Endothelial cell of umbilical vein (primary cell): ENCODE data around the gene NAGS. TPM values are rescaled to one million over a fixed set of nuclear protein-coding genes. Genes with fewer than 3 reads are reported as not detected.
"Not testable (repeated sequence)": the region's sequence is repeated elsewhere in the genome, so short reads cannot be mapped to it uniquely, and the experiment has no call there.

Source experiments
- BruUV-seq: library from RNA; stranded (reverse); fragments of 400-500 nt; replicated peaks from 2 replicates; lab custom pipeline; 2021; lab: Mats Ljungman, UMichigan
- CTCF ChIA-PET: fragments of 300-600, 350-600 bp; sonication (Branson Sonifier 250); formaldehyde crosslinking; loops from one replicate; lab custom pipeline; 2021; ENCODE audit warnings: antibody characterized with exemption, inconsistent platforms; lab: Charles Lee
- POLR2A ChIA-PET: fragments of 300-600, 350-600 bp; sonication (Branson Sonifier 250); formaldehyde crosslinking; loops from one replicate; lab custom pipeline; 2021; ENCODE audit warnings: antibody characterized with exemption, inconsistent platforms; lab: Charles Lee
- DNase-seq: peaks from one replicate; pipeline ENCODE4 v3.0.0-alpha.2; 2011; ENCODE audit warnings: low read depth, low spot score
- FAIRE-seq: peaks from 2 replicates; lab custom pipeline; 2011; peaks lifted over from hg19 to GRCh38; lab: Jason Lieb, UNC
- H2AFZ ChIP-seq: 2 replicates; pipeline ENCODE4 v1.6.0; 2012; ENCODE audit warnings: low read depth, low read length, control low read depth, inconsistent platforms
- H3K27ac ChIP-seq: 2 replicates; pipeline ENCODE4 v1.5.1; 2011; ENCODE audit warnings: low read depth, mild to moderate bottlenecking, control low read depth, low read length, moderate library complexity; ENCODE audit not compliant: insufficient read depth
- H3K27me3 ChIP-seq, 2 experiments: 2 replicates each; pipeline versions ENCODE4 v1.6.0 to v1.6.1; 2011; ENCODE audit warnings: low read length in 2 of 2, mixed read lengths in 1 of 2; ENCODE audit not compliant: control insufficient read depth in 2 of 2, insufficient read depth in 2 of 2
- H3K36me3 ChIP-seq, 2 experiments: 2 replicates in 1 of 2; 3 replicates in 1 of 2; pipeline ENCODE4 v1.5.1; 2011; ENCODE audit warnings: low read length in 2 of 2, mild to moderate bottlenecking in 1 of 2, moderate library complexity in 1 of 2; ENCODE audit not compliant: control insufficient read depth in 2 of 2, insufficient read depth in 2 of 2; ENCODE audit errors: extremely low read depth in 1 of 2
- H3K4me1 ChIP-seq: 3 replicates; pipeline ENCODE4 v1.5.1; 2011; ENCODE audit warnings: mild to moderate bottlenecking, low read length; ENCODE audit not compliant: control insufficient read depth, insufficient read depth; ENCODE audit errors: extremely low read depth
- H3K4me2 ChIP-seq: 2 replicates; pipeline ENCODE4 v1.6.1; 2011; ENCODE audit warnings: low read length, control low read depth, mixed read lengths; ENCODE audit not compliant: insufficient read depth
- H3K4me3 ChIP-seq, 3 experiments: fragments of 200-600 bp in 1 of 3; sonication (generic), shearing (Covaris generic) in 1 of 3; replicated peaks in 1 of 3; 2 replicates each; pipeline ENCODE4 v1.5.1; 2011 to 2016; ENCODE audit warnings: control low read depth in 3 of 3, low read length in 3 of 3, mild to moderate bottlenecking in 2 of 3, inconsistent platforms in 1 of 3, low read depth in 1 of 3, moderate library complexity in 1 of 3; ENCODE audit not compliant: insufficient read depth in 1 of 3
- H3K79me2 ChIP-seq: 2 replicates; pipeline ENCODE4 v1.6.0; 2012; ENCODE audit warnings: low read length, inconsistent platforms; ENCODE audit not compliant: control insufficient read depth, insufficient read depth
- H3K9ac ChIP-seq: replicated peaks from 2 replicates; pipeline ENCODE3; 2011; ENCODE audit warnings: low read length, control low read depth; ENCODE audit not compliant: insufficient read depth; ENCODE audit errors: extremely low read depth
- H3K9me1 ChIP-seq: replicated peaks from 3 replicates; pipeline ENCODE4 v1.6.0; 2011; ENCODE audit warnings: mild to moderate bottlenecking, low read length; ENCODE audit not compliant: control insufficient read depth, insufficient read depth; ENCODE audit errors: extremely low read depth
- H3K9me3 ChIP-seq: replicated peaks from 2 replicates; pipeline ENCODE4 v1.5.1; 2012; ENCODE audit warnings: low read length, inconsistent platforms; ENCODE audit not compliant: control insufficient read depth, insufficient read depth
- H4K20me1 ChIP-seq: replicated peaks from 2 replicates; pipeline ENCODE3; 2011; ENCODE audit warnings: mild to moderate bottlenecking, low read length; ENCODE audit not compliant: control insufficient read depth, insufficient read depth; ENCODE audit errors: extremely low read depth
- EZH2 ChIP-seq: IDR thresholded peaks from 2 replicates; pipeline ENCODE4 v1.6.1; 2012; ENCODE audit warnings: borderline replicate concordance, low read depth, mild to moderate bottlenecking, moderate library complexity, low read length, inconsistent platforms; ENCODE audit not compliant: severe bottlenecking
- FOS ChIP-seq: IDR thresholded peaks from 2 replicates; pipeline ENCODE4 v1.6.1; 2011; ENCODE audit warnings: mild to moderate bottlenecking, low read length, moderate library complexity, borderline replicate concordance; ENCODE audit not compliant: insufficient read depth
- GATA2 ChIP-seq: IDR thresholded peaks from 2 replicates; pipeline ENCODE4 v1.7.0; 2011; ENCODE audit warnings: low read depth, mild to moderate bottlenecking, moderate library complexity, mixed read lengths, low read length; ENCODE audit not compliant: insufficient read length, insufficient read depth
- JUN ChIP-seq: IDR thresholded peaks from 2 replicates; pipeline ENCODE4 v1.6.1; 2011; ENCODE audit warnings: borderline replicate concordance, low read depth; ENCODE audit not compliant: insufficient read length, insufficient read depth
- MYC ChIP-seq: IDR thresholded peaks from one replicate; pipeline ENCODE4 v1.6.1; 2011; ENCODE audit warnings: mild to moderate bottlenecking, low read depth, low read length
- POLR2A ChIP-seq: IDR thresholded peaks from 2 replicates; pipeline ENCODE4 v1.6.1; 2012; ENCODE audit warnings: low read depth, mild to moderate bottlenecking, control low read depth, low read length
- POLR2AphosphoS5 ChIP-seq: IDR thresholded peaks from 2 replicates; pipeline ENCODE4 v1.6.1; 2012; ENCODE audit warnings: low read depth, mild to moderate bottlenecking, control low read depth, low read length, moderate library complexity; ENCODE audit not compliant: insufficient read depth
- dilution Hi-C: fragments of 300-500 bp; cut with MboI; formaldehyde crosslinking; loops from one replicate; pipeline ENCODE4 v1.15.0; 2019; ENCODE audit warnings: low sequenced_read_pairs; ENCODE audit not compliant: extremely low pct_ligation_motif_present
- intact Hi-C: fragments of 100-400 bp; cut with micrococcal nuclease; formaldehyde crosslinking; loops from one replicate; pipeline ENCODE4 v1.10.0; 2022
- polyA plus RNA-seq, 4 experiments: library from polyadenylated mRNA; depleted of rRNA in 3 of 4; stranded (reverse) in 3 of 4; unstranded in 1 of 4; fragments of >200 nt; gene quantifications; 2 replicates each; pipeline versions ENCODE4 v1.2.1 to v1.2.3, GENCODE V29; 2011 to 2012; ENCODE audit warnings: missing spikeins in 1 of 4
- total RNA-seq: library from RNA; stranded (reverse); gene quantifications from 2 replicates; pipeline ENCODE4 v1.2.3, GENCODE V29; 2021
- TF ChIP-seq, protein P1 (sequence below): IDR thresholded peaks from 2 replicates; pipeline ENCODE4 v1.6.1; 2011; ENCODE audit not compliant: insufficient read depth, insufficient read length
- TF ChIP-seq, protein P2 (sequence below), 2 donors: IDR thresholded peaks; 1 replicate in 1 of 2; 2 replicates in 1 of 2; pipeline ENCODE4 v1.5.1; 2011; ENCODE audit warnings: low read length in 2 of 2, mild to moderate bottlenecking in 2 of 2, moderate library complexity in 2 of 2, control low read depth in 1 of 2, inconsistent platforms in 1 of 2, low read depth in 1 of 2; ENCODE audit not compliant: insufficient read depth in 1 of 2; ENCODE audit errors: extremely low read depth in 1 of 2

The NAGS gene
- total and polyA plus RNA-seq, 2 donors (not counting 3 experiments of a cell fraction or from before 2014, with no cell fraction given): 3.3 to 6.1 TPM

- DNase-seq (no peak), FAIRE-seq (no peak)
- Histone ChIP-seq H3K9ac (no peak overlapping the region), H3K27me3 (peaks cover 10% of the 10 kb centered on the region in 2 experiments), H3K4me2 (no peak overlapping the region), H4K20me1 (no peaks in the 10 kb centered on the region), H3K36me3 (no peaks in the 10 kb centered on the region), H3K4me3 (no peak overlapping the region), H3K27ac (no peak overlapping the region), H2AFZ (no peak overlapping the region), H3K9me1 (no peaks in the 10 kb centered on the region), H3K4me1 (no peaks in the 10 kb centered on the region), H3K79me2 (no peaks in the 10 kb centered on the region), H3K9me3 (no peaks in the 10 kb centered on the region)
- ChIA-PET POLR2A (interaction anchor here (0.6 to 0.7 kb wide), 3 partner anchors 21 to 913 kb away, joined by 3 to 6 read pairs (median 4); no protein-coding TSS in a partner anchor), CTCF (interaction anchor here (1.7 kb wide), 1 partner anchor 26 kb away, joined by 4 read pairs; no protein-coding TSS in a partner anchor)
- no peak for TF ChIP-seq POLR2A
- TF ChIP-seq, protein P1, sequence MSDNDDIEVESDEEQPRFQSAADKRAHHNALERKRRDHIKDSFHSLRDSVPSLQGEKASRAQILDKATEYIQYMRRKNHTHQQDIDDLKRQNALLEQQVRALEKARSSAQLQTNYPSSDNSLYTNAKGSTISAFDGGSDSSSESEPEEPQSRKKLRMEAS: no peak
- TF ChIP-seq POLR2AphosphoS5: no peak
- TF ChIP-seq EZH2: no peak
- no peak for TF ChIP-seq GATA2
- no peak for TF ChIP-seq FOS
- TF ChIP-seq JUN: no peak
- TF ChIP-seq, protein P2, sequence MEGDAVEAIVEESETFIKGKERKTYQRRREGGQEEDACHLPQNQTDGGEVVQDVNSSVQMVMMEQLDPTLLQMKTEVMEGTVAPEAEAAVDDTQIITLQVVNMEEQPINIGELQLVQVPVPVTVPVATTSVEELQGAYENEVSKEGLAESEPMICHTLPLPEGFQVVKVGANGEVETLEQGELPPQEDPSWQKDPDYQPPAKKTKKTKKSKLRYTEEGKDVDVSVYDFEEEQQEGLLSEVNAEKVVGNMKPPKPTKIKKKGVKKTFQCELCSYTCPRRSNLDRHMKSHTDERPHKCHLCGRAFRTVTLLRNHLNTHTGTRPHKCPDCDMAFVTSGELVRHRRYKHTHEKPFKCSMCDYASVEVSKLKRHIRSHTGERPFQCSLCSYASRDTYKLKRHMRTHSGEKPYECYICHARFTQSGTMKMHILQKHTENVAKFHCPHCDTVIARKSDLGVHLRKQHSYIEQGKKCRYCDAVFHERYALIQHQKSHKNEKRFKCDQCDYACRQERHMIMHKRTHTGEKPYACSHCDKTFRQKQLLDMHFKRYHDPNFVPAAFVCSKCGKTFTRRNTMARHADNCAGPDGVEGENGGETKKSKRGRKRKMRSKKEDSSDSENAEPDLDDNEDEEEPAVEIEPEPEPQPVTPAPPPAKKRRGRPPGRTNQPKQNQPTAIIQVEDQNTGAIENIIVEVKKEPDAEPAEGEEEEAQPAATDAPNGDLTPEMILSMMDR (IDR thresholded peaks at IDR 0.05; ENCODE audit: extremely low read depth in 1 of 2, insufficient read depth in 1 of 2, low read depth in 1 of 2, low read length in 2 of 2): no peak
- no peak for TF ChIP-seq MYC
- no TSS peak for BruUV-seq
- intact Hi-C loops (no loop called here), dilution Hi-C loops (no loop called here)
Observed at GRCh38 chr17:43970366-43970765, 34.1 kb upstream of the NAGS start.

GRCh38 chr17:43971436-43971835, 33.0 kb upstream of the NAGS start:
- H3K36me3 ChIP-seq, H3K4me3 ChIP-seq, DNase-seq, H3K4me1 ChIP-seq, H3K79me2 ChIP-seq, H3K9me1 ChIP-seq, dilution Hi-C loops, H4K20me1 ChIP-seq, H3K9ac ChIP-seq, intact Hi-C loops, POLR2A ChIA-PET, H3K9me3 ChIP-seq, H3K27me3 ChIP-seq, H3K4me2 ChIP-seq, H2AFZ ChIP-seq, FAIRE-seq, H3K27ac ChIP-seq, BruUV-seq: not testable (repeated sequence)
- CTCF ChIA-PET: interaction anchor here (1.1 to 1.7 kb wide), 3 partner anchors 18 to 70 kb away, joined by 3 to 4 read pairs (median 4); no protein-coding TSS in a partner anchor
